ENCODE results near the gene CBLL1. TPM values are rescaled to one million over a fixed set of nuclear protein-coding genes. Genes with fewer than 3 reads are reported as not detected.

Gene CBLL1, protein sequence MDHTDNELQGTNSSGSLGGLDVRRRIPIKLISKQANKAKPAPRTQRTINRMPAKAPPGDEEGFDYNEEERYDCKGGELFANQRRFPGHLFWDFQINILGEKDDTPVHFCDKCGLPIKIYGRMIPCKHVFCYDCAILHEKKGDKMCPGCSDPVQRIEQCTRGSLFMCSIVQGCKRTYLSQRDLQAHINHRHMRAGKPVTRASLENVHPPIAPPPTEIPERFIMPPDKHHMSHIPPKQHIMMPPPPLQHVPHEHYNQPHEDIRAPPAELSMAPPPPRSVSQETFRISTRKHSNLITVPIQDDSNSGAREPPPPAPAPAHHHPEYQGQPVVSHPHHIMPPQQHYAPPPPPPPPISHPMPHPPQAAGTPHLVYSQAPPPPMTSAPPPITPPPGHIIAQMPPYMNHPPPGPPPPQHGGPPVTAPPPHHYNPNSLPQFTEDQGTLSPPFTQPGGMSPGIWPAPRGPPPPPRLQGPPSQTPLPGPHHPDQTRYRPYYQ
- total RNA-seq (2014; rRNA removed; shearing (Covaris generic)) (31.1 and 65.4 TPM in 2 replicates), polyA plus RNA-seq (2016; fragmentation: Nextera tagmentation; extraction: Ambion mirVana) (54.1 and 67.4 TPM in 2 replicates)
- long read RNA-seq, full-length matches to known transcripts, result 4 of 7 reads
- long read RNA-seq, partial matches to known transcripts, result 0 of 7 reads
- long read RNA-seq, other reads (novel, unspliced or antisense), result 3 of 7 reads

- Histone ChIP-seq H3K4me3 (peak within 1 kb of the TSS; percentile 87), H4K20me1 (replicated peaks; ENCODE audit: insufficient read depth) (no peaks in the 10 kb centered on the region; the same call in none of the 2 replicates), H3K4me1 (ENCODE audit: insufficient read depth) (peaks cover 31% of the 10 kb centered on the region), H3F3A (replicated peaks; ENCODE audit: low read depth) (peaks cover 4% of the 10 kb centered on the region; the same call in 1 of the 2 replicates), H3K27ac (ENCODE audit: low read depth) (peak within 1 kb of the TSS; percentile 98), H3K9me2 (ENCODE audit: insufficient read depth) (no peaks in the 10 kb centered on the region), H3K79me2 (replicated peaks; ENCODE audit: insufficient read depth) (peaks cover 47% of the 10 kb centered on the region), H3K27me3 (ENCODE audit: insufficient read depth) (no peaks in the 10 kb centered on the region), H3K4me2 (peak within 1 kb of the TSS; percentile 96), H3K36me3 (ENCODE audit: insufficient read depth) (peaks cover under 1% of the 10 kb centered on the region; the same call in 1 of the 2 replicates), H2AFZ (peak within 1 kb of the TSS; percentile 95)
- Mint-ChIP-seq H3K4me1 (peaks cover 17% of the 10 kb centered on the region), H3K4me3 (peak within 1 kb of the TSS; percentile 98), H3K27me3 (ENCODE audit: insufficient read depth, low read depth, poor library complexity) (peaks cover 3% of the 10 kb centered on the region), H3K9me3 (no peaks in the 10 kb centered on the region), H3K36me3 (ENCODE audit: low read depth) (peaks cover 1% of the 10 kb centered on the region; the same call in 1 of the 3 replicates), H3K27ac (peak within 1 kb of the TSS; percentile 100)
- peak; percentile 94 for DNase-seq (ENCODE audit: low spot score)
- ATAC-seq, result peak; percentile 94
- TF ChIP-seq STAT1 (IDR thresholded peaks at IDR 0.05; ENCODE audit: unreplicated experiment) (no peak), REST (IDR thresholded peaks at IDR 0.05; ENCODE audit: unreplicated experiment) (no peak), ZNF114 (CRISPR knock-in tag; IDR thresholded peaks at IDR 0.05) (no peak), POLR2AphosphoS5 (IDR thresholded peaks at IDR 0.05; ENCODE audit: low read depth) (peak; percentile 86), CREB1 (CRISPR knock-in tag; IDR thresholded peaks at IDR 0.05; ENCODE audit: low read depth) (peak; percentile 24), JUNB (IDR thresholded peaks at IDR 0.05; ENCODE audit: unreplicated experiment) (no peak), EZH2phosphoT487 (IDR thresholded peaks at IDR 0.05; ENCODE audit: unreplicated experiment) (no peak), EZH2 (IDR thresholded peaks at IDR 0.05; ENCODE audit: low read depth, unreplicated experiment) (no peak), ZNF331 (CRISPR knock-in tag; IDR thresholded peaks at IDR 0.05; ENCODE audit: low read depth) (no peak)
- TF ChIP-seq, protein P1, sequence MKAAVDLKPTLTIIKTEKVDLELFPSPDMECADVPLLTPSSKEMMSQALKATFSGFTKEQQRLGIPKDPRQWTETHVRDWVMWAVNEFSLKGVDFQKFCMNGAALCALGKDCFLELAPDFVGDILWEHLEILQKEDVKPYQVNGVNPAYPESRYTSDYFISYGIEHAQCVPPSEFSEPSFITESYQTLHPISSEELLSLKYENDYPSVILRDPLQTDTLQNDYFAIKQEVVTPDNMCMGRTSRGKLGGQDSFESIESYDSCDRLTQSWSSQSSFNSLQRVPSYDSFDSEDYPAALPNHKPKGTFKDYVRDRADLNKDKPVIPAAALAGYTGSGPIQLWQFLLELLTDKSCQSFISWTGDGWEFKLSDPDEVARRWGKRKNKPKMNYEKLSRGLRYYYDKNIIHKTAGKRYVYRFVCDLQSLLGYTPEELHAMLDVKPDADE (IDR thresholded peaks at IDR 0.05), result peak; percentile 89
- TF ChIP-seq, protein P2, sequence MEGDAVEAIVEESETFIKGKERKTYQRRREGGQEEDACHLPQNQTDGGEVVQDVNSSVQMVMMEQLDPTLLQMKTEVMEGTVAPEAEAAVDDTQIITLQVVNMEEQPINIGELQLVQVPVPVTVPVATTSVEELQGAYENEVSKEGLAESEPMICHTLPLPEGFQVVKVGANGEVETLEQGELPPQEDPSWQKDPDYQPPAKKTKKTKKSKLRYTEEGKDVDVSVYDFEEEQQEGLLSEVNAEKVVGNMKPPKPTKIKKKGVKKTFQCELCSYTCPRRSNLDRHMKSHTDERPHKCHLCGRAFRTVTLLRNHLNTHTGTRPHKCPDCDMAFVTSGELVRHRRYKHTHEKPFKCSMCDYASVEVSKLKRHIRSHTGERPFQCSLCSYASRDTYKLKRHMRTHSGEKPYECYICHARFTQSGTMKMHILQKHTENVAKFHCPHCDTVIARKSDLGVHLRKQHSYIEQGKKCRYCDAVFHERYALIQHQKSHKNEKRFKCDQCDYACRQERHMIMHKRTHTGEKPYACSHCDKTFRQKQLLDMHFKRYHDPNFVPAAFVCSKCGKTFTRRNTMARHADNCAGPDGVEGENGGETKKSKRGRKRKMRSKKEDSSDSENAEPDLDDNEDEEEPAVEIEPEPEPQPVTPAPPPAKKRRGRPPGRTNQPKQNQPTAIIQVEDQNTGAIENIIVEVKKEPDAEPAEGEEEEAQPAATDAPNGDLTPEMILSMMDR (conservative IDR thresholded peaks at IDR 0.05; ENCODE audit: low read depth in 2 of 2), result peak in 1 of 2 experiments; percentile 67; a peak in 3 of 4 replicates
Observed at GRCh38 chr7:107743567-107744344, at the start of gene CBLL1. CBLL1 (plus strand) TSS chr7:107744142; CDS start chr7:107744164, 22 bp downstream.

All from GM23338 (cell line).